HEK293 (cell line): Measurements from ENCODE around the gene SCGB3A1.

Experiments used
- CTCF ChIA-PET: fragments of 350-600 bp; formaldehyde crosslinking; extraction: SDS; loops from one replicate; lab custom pipeline; 2021; ENCODE audit warnings: antibody characterized with exemption; lab: Yijun Ruan, JAX
- POLR2A ChIA-PET: fragments of 300-600 bp; formaldehyde crosslinking; extraction: SDS; loops from one replicate; lab custom pipeline; 2020; ENCODE audit warnings: antibody characterized with exemption, inconsistent platforms; lab: Yijun Ruan, JAX
- H3K27ac ChIP-seq: fragments of 200-500 bp; sonication (Bioruptor generic); 2 replicates; pipeline ENCODE4 v1.5.1; 2014; ENCODE audit warnings: low read depth, low read length, control low read depth, inconsistent platforms; ENCODE audit errors: extremely low read depth
- H3K36me3 ChIP-seq, 2 experiments: fragments of 200-500 bp in 1 of 2; sonication (Bioruptor generic) in 1 of 2; 1 replicate in 1 of 2; 2 replicates in 1 of 2; pipeline ENCODE4 v1.5.1; 2014 to 2017; ENCODE audit warnings: inconsistent platforms in 2 of 2, low read length in 2 of 2; ENCODE audit not compliant: control insufficient read depth in 2 of 2, insufficient read depth in 1 of 2
- H3K4me1 ChIP-seq: fragments of 200-500 bp; sonication (Bioruptor generic); 2 replicates; pipeline ENCODE4 v1.5.1; 2014; ENCODE audit warnings: mild to moderate bottlenecking, low read length, inconsistent platforms; ENCODE audit not compliant: control insufficient read depth, insufficient read depth
- H3K4me3 ChIP-seq: 2 replicates; pipeline ENCODE4 v1.5.1; 2011; ENCODE audit warnings: low read depth, mild to moderate bottlenecking, control low read depth, low read length, moderate library complexity
- H3K9me3 ChIP-seq: fragments of 200-500 bp; sonication (Bioruptor generic); 2 replicates; pipeline ENCODE4 v1.5.1; 2014; ENCODE audit warnings: low read depth, low read length, inconsistent platforms; ENCODE audit not compliant: control insufficient read depth, insufficient read depth
- ATF2 ChIP-seq: fragments of 450-650 bp; formaldehyde crosslinking; IDR thresholded peaks from 2 replicates; pipeline ENCODE4 v1.5.1; 2016; ENCODE audit warnings: missing biosample characterization, missing genetic modification characterization, low read depth
- KLF17 ChIP-seq: fragments of 450-650 bp; formaldehyde crosslinking; IDR thresholded peaks from 2 replicates; pipeline ENCODE4 v1.5.1; 2016; ENCODE audit warnings: missing biosample characterization, missing genetic modification characterization
- KLF9 ChIP-seq: fragments of 450-650 bp; formaldehyde crosslinking; IDR thresholded peaks from 2 replicates; pipeline ENCODE4 v1.5.1; 2016; ENCODE audit warnings: missing biosample characterization, missing genetic modification characterization, low read depth
- MEIS1 ChIP-seq: sonication (generic); formaldehyde crosslinking; IDR thresholded peaks from 2 replicates; pipeline ENCODE4 v1.8.1; 2022; ENCODE audit warnings: missing genetic modification reagents, mild to moderate bottlenecking, borderline replicate concordance
- RBAK ChIP-seq: fragments of 450-650 bp; formaldehyde crosslinking; IDR thresholded peaks from 2 replicates; pipeline ENCODE4 v1.5.1; 2016; ENCODE audit warnings: missing biosample characterization, missing genetic modification characterization
- ZBTB17 ChIP-seq: fragments of 450-650 bp; formaldehyde crosslinking; IDR thresholded peaks from 2 replicates; pipeline ENCODE4 v1.5.1; 2016; ENCODE audit warnings: missing biosample characterization, missing genetic modification characterization
- ZBTB20 ChIP-seq: fragments of 450-650 bp; formaldehyde crosslinking; IDR thresholded peaks from 2 replicates; pipeline ENCODE4 v1.5.1; 2016; ENCODE audit warnings: missing biosample characterization, missing genetic modification characterization
- ZBTB48 ChIP-seq: fragments of 450-650 bp; formaldehyde crosslinking; IDR thresholded peaks from 2 replicates; pipeline ENCODE4 v1.5.1; 2016; ENCODE audit warnings: missing biosample characterization, missing genetic modification characterization
- ZNF23 ChIP-seq: fragments of 450-650 bp; formaldehyde crosslinking; IDR thresholded peaks from 2 replicates; pipeline ENCODE4 v1.5.1; 2016; ENCODE audit warnings: missing biosample characterization, missing genetic modification characterization, borderline replicate concordance
- ZNF274 ChIP-seq, 2 experiments: fragments of 200-500 bp in 1 of 2; fragments of 450-650 bp in 1 of 2; sonication (Bioruptor generic) in 1 of 2; formaldehyde crosslinking in 1 of 2; IDR thresholded peaks; 2 replicates each; pipeline versions ENCODE4 v1.5.1 to v1.6.1; 2014 to 2016; ENCODE audit warnings: borderline replicate concordance in 1 of 2, inconsistent platforms in 1 of 2, low read length in 1 of 2, missing biosample characterization in 1 of 2, missing genetic modification characterization in 1 of 2
- ZNF280D ChIP-seq: fragments of 450-650 bp; formaldehyde crosslinking; IDR thresholded peaks from 2 replicates; pipeline ENCODE4 v1.5.1; 2016; ENCODE audit warnings: missing biosample characterization, missing genetic modification characterization
- ZNF335 ChIP-seq: fragments of 450-650 bp; formaldehyde crosslinking; conservative IDR thresholded peaks from 2 replicates; pipeline ENCODE4 v1.5.1; 2016; ENCODE audit warnings: missing biosample characterization, missing genetic modification characterization
- ZNF366 ChIP-seq: fragments of 450-650 bp; formaldehyde crosslinking; conservative IDR thresholded peaks from 2 replicates; pipeline ENCODE4 v1.5.1; 2016; ENCODE audit warnings: missing biosample characterization, missing genetic modification characterization
- ZNF473 ChIP-seq: fragments of 450-650 bp; formaldehyde crosslinking; IDR thresholded peaks from 2 replicates; pipeline ENCODE4 v1.5.1; 2017; ENCODE audit warnings: missing biosample characterization, missing genetic modification characterization
- ZNF48 ChIP-seq: fragments of 450-650 bp; formaldehyde crosslinking; IDR thresholded peaks from 2 replicates; pipeline ENCODE4 v1.5.1; 2016; ENCODE audit warnings: missing biosample characterization, missing genetic modification characterization
- ZNF660 ChIP-seq: fragments of 450-650 bp; IDR thresholded peaks from 2 replicates; pipeline ENCODE4 v1.5.1; 2018; ENCODE audit warnings: missing biosample characterization, mild to moderate bottlenecking, missing genetic modification characterization
- ZNF792 ChIP-seq: fragments of 450-650 bp; formaldehyde crosslinking; IDR thresholded peaks from 2 replicates; pipeline ENCODE4 v1.5.1; 2016; ENCODE audit warnings: missing biosample characterization, missing genetic modification characterization
- TF ChIP-seq, protein P1 (sequence below): fragments of 450-650 bp; formaldehyde crosslinking; IDR thresholded peaks from 2 replicates; pipeline ENCODE4 v1.5.1; 2016; ENCODE audit warnings: missing biosample characterization, missing genetic modification characterization
- TF ChIP-seq, protein P2 (sequence below): fragments of 450-650 bp; formaldehyde crosslinking; conservative IDR thresholded peaks from 2 replicates; pipeline ENCODE4 v1.5.1; 2016; ENCODE audit warnings: low read depth, missing biosample characterization, missing genetic modification characterization
- TF ChIP-seq, protein P3 (sequence below): fragments of 450-650 bp; formaldehyde crosslinking; IDR thresholded peaks from 2 replicates; pipeline ENCODE4 v1.5.1; 2016; ENCODE audit warnings: missing biosample characterization, missing genetic modification characterization

Gene SCGB3A1

GRCh38 chr5:180568914-180569313 lies 22.4 kb downstream of the SCGB3A1 start:
- Histone ChIP-seq H3K4me3 (no peak overlapping the region), H3K9me3 (no peaks in the 10 kb centered on the region), H3K4me1 (no peaks in the 10 kb centered on the region), H3K36me3 (peaks cover 16 to 93% of the 10 kb centered on the region in 2 experiments), H3K27ac (no peak overlapping the region)
- TF ChIP-seq ZNF48 (no peak), ZNF274 (IDR thresholded peaks at IDR 0.05; ENCODE audit: low read length) (no peak), ZNF274 (tag by site-specific recombination; IDR thresholded peaks at IDR 0.05; ENCODE audit: borderline replicate concordance) (no peak), ZBTB17 (tag by site-specific recombination) (no peak), RBAK (no peak), KLF17 (tag by site-specific recombination) (no peak), ZNF280D (tag by site-specific recombination) (no peak), ZNF792 (no peak), ATF2 (tag by site-specific recombination) (no peak), ZNF23 (tag by site-specific recombination) (no peak), ZNF335 (no peak), ZNF660 (tag by site-specific recombination) (no peak), ZNF473 (tag by site-specific recombination) (no peak)
- TF ChIP-seq, protein P1, sequence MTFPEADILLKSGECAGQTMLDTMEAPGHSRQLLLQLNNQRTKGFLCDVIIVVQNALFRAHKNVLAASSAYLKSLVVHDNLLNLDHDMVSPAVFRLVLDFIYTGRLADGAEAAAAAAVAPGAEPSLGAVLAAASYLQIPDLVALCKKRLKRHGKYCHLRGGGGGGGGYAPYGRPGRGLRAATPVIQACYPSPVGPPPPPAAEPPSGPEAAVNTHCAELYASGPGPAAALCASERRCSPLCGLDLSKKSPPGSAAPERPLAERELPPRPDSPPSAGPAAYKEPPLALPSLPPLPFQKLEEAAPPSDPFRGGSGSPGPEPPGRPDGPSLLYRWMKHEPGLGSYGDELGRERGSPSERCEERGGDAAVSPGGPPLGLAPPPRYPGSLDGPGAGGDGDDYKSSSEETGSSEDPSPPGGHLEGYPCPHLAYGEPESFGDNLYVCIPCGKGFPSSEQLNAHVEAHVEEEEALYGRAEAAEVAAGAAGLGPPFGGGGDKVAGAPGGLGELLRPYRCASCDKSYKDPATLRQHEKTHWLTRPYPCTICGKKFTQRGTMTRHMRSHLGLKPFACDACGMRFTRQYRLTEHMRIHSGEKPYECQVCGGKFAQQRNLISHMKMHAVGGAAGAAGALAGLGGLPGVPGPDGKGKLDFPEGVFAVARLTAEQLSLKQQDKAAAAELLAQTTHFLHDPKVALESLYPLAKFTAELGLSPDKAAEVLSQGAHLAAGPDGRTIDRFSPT (tag by site-specific recombination), result no peak
- POLR2A ChIA-PET, result no interaction called here
- CTCF ChIA-PET, result interaction anchor here (0.9 kb wide), 1 partner anchor 98 kb away, joined by 3 read pairs; no protein-coding TSS in a partner anchor

DNA sequence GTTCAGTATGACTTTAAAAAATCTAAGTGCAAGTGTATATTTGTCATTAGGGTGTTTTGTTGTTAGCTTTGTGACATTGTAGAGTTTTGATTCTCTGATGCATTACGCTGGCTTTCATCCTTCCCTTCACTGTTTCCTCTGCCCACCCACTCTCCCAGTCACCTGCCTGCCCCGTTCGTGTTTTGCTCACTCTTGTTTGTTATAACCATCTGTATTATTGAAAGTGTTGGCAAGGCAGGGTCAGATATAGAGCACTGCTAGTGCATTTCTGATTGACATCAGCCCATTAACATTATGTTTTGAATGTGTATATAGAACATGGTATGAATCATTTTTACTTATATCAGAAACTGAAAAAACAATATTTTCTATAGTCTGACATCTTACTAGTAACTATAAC lies 27.3 kb downstream of the SCGB3A1 start:
- H3K27ac ChIP-seq, result no peak overlapping the region
- ChIA-PET POLR2A (no interaction called here), CTCF (no interaction called here)
- no peak overlapping the region for H3K4me3 ChIP-seq
- peaks cover 7 to 77% of the 10 kb centered on the region in 2 experiments for H3K36me3 ChIP-seq
- H3K9me3 ChIP-seq, result no peaks in the 10 kb centered on the region
- no peaks in the 10 kb centered on the region for H3K4me1 ChIP-seq
- no peak for TF ChIP-seq KLF9 (tag by site-specific recombination)
- TF ChIP-seq, protein P2, sequence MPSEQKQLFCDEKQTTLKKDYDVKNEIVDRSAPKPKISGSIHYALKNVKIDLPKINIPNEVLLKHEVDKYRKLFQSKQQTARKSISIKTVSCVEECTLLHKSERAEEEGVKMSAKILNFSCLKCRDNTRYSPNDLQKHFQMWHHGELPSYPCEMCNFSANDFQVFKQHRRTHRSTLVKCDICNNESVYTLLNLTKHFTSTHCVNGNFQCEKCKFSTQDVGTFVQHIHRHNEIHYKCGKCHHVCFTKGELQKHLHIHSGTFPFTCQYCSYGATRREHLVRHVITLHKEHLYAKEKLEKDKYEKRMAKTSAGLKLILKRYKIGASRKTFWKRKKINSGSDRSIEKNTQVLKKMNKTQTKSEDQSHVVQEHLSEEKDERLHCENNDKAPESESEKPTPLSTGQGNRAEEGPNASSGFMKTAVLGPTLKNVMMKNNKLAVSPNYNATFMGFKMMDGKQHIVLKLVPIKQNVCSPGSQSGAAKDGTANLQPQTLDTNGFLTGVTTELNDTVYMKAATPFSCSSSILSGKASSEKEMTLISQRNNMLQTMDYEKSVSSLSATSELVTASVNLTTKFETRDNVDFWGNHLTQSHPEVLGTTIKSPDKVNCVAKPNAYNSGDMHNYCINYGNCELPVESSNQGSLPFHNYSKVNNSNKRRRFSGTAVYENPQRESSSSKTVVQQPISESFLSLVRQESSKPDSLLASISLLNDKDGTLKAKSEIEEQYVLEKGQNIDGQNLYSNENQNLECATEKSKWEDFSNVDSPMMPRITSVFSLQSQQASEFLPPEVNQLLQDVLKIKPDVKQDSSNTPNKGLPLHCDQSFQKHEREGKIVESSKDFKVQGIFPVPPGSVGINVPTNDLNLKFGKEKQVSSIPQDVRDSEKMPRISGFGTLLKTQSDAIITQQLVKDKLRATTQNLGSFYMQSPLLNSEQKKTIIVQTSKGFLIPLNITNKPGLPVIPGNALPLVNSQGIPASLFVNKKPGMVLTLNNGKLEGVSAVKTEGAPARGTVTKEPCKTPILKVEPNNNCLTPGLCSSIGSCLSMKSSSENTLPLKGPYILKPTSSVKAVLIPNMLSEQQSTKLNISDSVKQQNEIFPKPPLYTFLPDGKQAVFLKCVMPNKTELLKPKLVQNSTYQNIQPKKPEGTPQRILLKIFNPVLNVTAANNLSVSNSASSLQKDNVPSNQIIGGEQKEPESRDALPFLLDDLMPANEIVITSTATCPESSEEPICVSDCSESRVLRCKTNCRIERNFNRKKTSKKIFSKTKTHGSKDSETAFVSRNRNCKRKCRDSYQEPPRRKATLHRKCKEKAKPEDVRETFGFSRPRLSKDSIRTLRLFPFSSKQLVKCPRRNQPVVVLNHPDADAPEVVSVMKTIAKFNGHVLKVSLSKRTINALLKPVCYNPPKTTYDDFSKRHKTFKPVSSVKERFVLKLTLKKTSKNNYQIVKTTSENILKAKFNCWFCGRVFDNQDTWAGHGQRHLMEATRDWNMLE, result no peak
- TF ChIP-seq ZBTB20, result no peak
- TF ChIP-seq, protein P3, sequence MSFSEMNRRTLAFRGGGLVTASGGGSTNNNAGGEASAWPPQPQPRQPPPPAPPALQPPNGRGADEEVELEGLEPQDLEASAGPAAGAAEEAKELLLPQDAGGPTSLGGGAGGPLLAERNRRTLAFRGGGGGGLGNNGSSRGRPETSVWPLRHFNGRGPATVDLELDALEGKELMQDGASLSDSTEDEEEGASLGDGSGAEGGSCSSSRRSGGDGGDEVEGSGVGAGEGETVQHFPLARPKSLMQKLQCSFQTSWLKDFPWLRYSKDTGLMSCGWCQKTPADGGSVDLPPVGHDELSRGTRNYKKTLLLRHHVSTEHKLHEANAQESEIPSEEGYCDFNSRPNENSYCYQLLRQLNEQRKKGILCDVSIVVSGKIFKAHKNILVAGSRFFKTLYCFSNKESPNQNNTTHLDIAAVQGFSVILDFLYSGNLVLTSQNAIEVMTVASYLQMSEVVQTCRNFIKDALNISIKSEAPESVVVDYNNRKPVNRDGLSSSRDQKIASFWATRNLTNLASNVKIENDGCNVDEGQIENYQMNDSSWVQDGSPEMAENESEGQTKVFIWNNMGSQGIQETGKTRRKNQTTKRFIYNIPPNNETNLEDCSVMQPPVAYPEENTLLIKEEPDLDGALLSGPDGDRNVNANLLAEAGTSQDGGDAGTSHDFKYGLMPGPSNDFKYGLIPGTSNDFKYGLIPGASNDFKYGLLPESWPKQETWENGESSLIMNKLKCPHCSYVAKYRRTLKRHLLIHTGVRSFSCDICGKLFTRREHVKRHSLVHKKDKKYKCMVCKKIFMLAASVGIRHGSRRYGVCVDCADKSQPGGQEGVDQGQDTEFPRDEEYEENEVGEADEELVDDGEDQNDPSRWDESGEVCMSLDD, result no peak
- TF ChIP-seq ZBTB48 (tag by site-specific recombination), result no peak
- no peak for TF ChIP-seq ZNF366 (tag by site-specific recombination)
- no peak for TF ChIP-seq MEIS1 (CRISPR knock-in tag)
